Muscle of back (tissue), 10 donors: ENCODE data around the gene WNT3A. TPM values are rescaled to one million over a fixed set of nuclear protein-coding genes. Genes with fewer than 3 reads are reported as not detected.

Experiments
- polyA plus RNA-seq, 10 donors: library from polyadenylated mRNA; unstranded; fragments of 120-200 nt; gene quantifications; one replicate each; pipeline ENCODE4 v1.2.1, GENCODE V29; 2013; ENCODE audit not compliant: insufficient read length in 10 of 10

The WNT3A gene
- polyA plus RNA-seq, 10 donors = 0.55 to 0.95 TPM; not detected in 8

Other genes with a start within 250 kb of the WNT3A start
- not detected for gene PRSS38, start 191.3 kb upstream of the WNT3A start, polyA plus RNA-seq
- gene WNT9A, start 59.1 kb upstream of the WNT3A start, polyA plus RNA-seq = 1 to 10 TPM; 4.1 to 9.4 (median 7.2) TPM
- gene ARF1, start 75.7 kb downstream of the WNT3A start, polyA plus RNA-seq = 100 to 1,000 TPM; 217 to 314 (median 245) TPM
- gene C1orf35, start 96.3 kb downstream of the WNT3A start, polyA plus RNA-seq = 10 to 100 TPM in 5 of 10 donors, 1 to 10 TPM in 5; 8.0 to 12.1 (median 10.2) TPM
- 10 to 100 TPM; 21.6 to 34.4 (median 27.2) TPM for gene MRPL55, start 102.3 kb downstream of the WNT3A start, polyA plus RNA-seq
- gene GUK1, start 133.3 kb downstream of the WNT3A start, polyA plus RNA-seq = 100 to 1,000 TPM in 7 of 10 donors, 10 to 100 TPM in 3; 96.6 to 185 (median 139) TPM
- 1 to 10 TPM in 3 of 10 donors, under 1 TPM in 7; 0.62 to 1.5 (median 0.83) TPM for gene GJC2, start 142.9 kb downstream of the WNT3A start, polyA plus RNA-seq
- gene IBA57, start 158.8 kb downstream of the WNT3A start, polyA plus RNA-seq = 1 to 10 TPM; 3.6 to 5.7 (median 4.3) TPM
- gene OBSCN, start 201.0 kb downstream of the WNT3A start, polyA plus RNA-seq = 100 to 1,000 TPM; 179 to 336 (median 279) TPM